ENCODE data around the gene AEBP1. TPM values are rescaled to one million over a fixed set of nuclear protein-coding genes. Genes with fewer than 3 reads are reported as not detected.

The AEBP1 gene
- total RNA-seq, 1 experiment from 2014 or later: 49.3 TPM

DNA sequence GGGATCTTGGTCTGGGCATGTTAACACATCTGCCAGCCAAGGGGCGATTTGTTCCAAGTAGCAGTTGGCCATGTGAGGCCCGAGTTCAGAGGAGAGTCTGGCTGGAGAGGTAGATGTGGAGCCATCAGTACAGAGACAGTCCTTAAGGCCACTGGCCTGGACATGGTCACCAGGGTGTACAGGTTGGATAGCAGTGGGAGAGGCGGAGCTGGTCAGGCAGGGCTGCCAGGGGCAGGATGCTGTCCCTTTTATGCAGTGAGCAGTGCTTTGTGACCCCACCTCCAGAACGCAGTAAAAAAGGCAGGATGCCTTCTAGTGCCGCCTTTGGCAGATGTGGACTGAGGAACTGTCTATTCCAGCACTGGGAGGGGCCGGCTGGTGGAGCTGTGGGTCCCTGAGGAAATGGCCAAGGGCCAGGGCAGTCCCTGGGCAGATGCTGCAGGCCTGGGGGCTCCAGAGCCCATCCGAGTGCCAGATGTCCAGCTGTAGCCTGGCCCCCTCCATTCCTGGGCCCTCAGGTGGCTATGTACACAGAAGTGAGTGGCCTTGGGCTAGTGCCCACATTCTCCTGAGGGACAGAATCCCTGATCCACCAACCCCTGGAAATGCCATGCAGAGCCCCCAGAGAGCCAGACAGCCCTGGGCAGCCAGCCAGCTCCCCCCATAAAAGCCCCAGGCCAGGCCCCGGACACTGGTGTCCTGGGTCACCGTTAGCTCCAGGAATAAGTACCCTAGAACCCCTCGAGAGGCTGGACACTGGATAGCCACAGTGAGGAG lies 54.1 kb downstream of the AEBP1 start:
- H3K23ac ChIP-seq (ENCODE audit: insufficient read length, low read depth, low read length): no peak overlapping the region
- H2AK5ac ChIP-seq (ENCODE audit: insufficient read length, low read length): no peak overlapping the region
- H3T11ph ChIP-seq (ENCODE audit: low read length): no peak overlapping the region
- no peak overlapping the region for H2BK20ac ChIP-seq (ENCODE audit: low read depth, low read length, poor library complexity, severe bottlenecking)
- H2AFZ ChIP-seq (ENCODE audit: low read length): no peak overlapping the region
- no peak overlapping the region for H3K9ac ChIP-seq (ENCODE audit: extremely low read depth, insufficient read length, low read length)
- no peak overlapping the region for H4K5ac ChIP-seq (ENCODE audit: insufficient read length, low read depth, low read length)
- H4K20me1 ChIP-seq (ENCODE audit: control insufficient read depth, insufficient read depth, insufficient read length): no peaks in the 10 kb centered on the region
- Mint-ChIP-seq H3K27ac (no peak overlapping the region), H3K9me3 (no peaks in the 10 kb centered on the region), H3K36me3 (ENCODE audit: insufficient read depth in 1 of 3, low read depth in 3 of 3) (no peaks in the 10 kb centered on the region), H3K4me1 (peaks cover 5 to 9% of the 10 kb centered on the region in 2 experiments), H3K27me3 (ENCODE audit: low read depth) (peaks cover 2% of the 10 kb centered on the region), H3K4me3 (no peak overlapping the region; a peak in 1 of 5 replicates)
- H4K91ac ChIP-seq (ENCODE audit: insufficient read length, low read depth, low read length): no peak overlapping the region
- DNase-seq: no peak
- H2BK5ac ChIP-seq (ENCODE audit: insufficient read length, low read length): no peak overlapping the region
- H2BK120ac ChIP-seq (ENCODE audit: low read depth, low read length, poor library complexity, severe bottlenecking): no peak overlapping the region
- no peak overlapping the region for H3K56ac ChIP-seq (ENCODE audit: insufficient read length, low read depth, low read length)
- no peak overlapping the region for H3K14ac ChIP-seq (ENCODE audit: insufficient read depth, low read length)
- WGBS (ENCODE audit: extremely low coverage, insufficient read length, low lambda C conversion rate): no CpG with 5 or more reads among the region's 10 CpGs
- no peak overlapping the region for H4K8ac ChIP-seq (replicated peaks; ENCODE audit: insufficient read length, low read depth, low read length)
- H3K9me3 ChIP-seq (ENCODE audit: control insufficient read depth, low read depth, low read length): no peaks in the 10 kb centered on the region
- no peaks in the 10 kb centered on the region; the same call in 1 of the 2 replicates for H3K27me3 ChIP-seq (ENCODE audit: insufficient read depth, low read length)
- H3K79me1 ChIP-seq (ENCODE audit: insufficient read depth, low read depth, low read length, poor library complexity, severe bottlenecking): no peaks in the 10 kb centered on the region
- no peaks in the 10 kb centered on the region for H3K79me2 ChIP-seq (ENCODE audit: insufficient read depth, low read length)
- H3K27ac ChIP-seq (ENCODE audit: insufficient read length, low read depth, low read length): no peak overlapping the region
- no peak overlapping the region for H3K4me2 ChIP-seq (ENCODE audit: insufficient read depth, insufficient read length, low read length)
- H3K4ac ChIP-seq (ENCODE audit: low read depth, low read length): no peak overlapping the region
- no peaks in the 10 kb centered on the region for H3K23me2 ChIP-seq (ENCODE audit: insufficient read length, low read depth, low read length, poor library complexity, severe bottlenecking)
- H2BK15ac ChIP-seq (ENCODE audit: low read depth, low read length): no peak overlapping the region
- no peak overlapping the region for H2BK12ac ChIP-seq (ENCODE audit: insufficient read length, low read depth, low read length)
- no peaks in the 10 kb centered on the region for H3K4me1 ChIP-seq (ENCODE audit: insufficient read depth, low read length)
- TF ChIP-seq, protein P1, sequence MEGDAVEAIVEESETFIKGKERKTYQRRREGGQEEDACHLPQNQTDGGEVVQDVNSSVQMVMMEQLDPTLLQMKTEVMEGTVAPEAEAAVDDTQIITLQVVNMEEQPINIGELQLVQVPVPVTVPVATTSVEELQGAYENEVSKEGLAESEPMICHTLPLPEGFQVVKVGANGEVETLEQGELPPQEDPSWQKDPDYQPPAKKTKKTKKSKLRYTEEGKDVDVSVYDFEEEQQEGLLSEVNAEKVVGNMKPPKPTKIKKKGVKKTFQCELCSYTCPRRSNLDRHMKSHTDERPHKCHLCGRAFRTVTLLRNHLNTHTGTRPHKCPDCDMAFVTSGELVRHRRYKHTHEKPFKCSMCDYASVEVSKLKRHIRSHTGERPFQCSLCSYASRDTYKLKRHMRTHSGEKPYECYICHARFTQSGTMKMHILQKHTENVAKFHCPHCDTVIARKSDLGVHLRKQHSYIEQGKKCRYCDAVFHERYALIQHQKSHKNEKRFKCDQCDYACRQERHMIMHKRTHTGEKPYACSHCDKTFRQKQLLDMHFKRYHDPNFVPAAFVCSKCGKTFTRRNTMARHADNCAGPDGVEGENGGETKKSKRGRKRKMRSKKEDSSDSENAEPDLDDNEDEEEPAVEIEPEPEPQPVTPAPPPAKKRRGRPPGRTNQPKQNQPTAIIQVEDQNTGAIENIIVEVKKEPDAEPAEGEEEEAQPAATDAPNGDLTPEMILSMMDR (conservative IDR thresholded peaks at IDR 0.05): no peak
- H3K18ac ChIP-seq (ENCODE audit: insufficient read length, low read depth, low read length): no peak overlapping the region
